GM21825 (cell line): Measurements from ENCODE around the gene TMEM91.
"Not testable (repeated sequence)": the region's sequence is repeated elsewhere in the genome, so short reads cannot be mapped to it uniquely, and the experiment has no call there.

Source experiments
- ATAC-seq: cut with Tn5 transposase; IDR thresholded peaks from one replicate; pipeline ENCODE4 v1.9.1; 2021; ENCODE audit warnings: mild to moderate bottlenecking, moderate library complexity; ENCODE audit not compliant: unreplicated experiment

Gene TMEM91

GRCh38 chr19:41352609-41353465, 23.5 kb upstream of the TMEM91 start:
- no peak for ATAC-seq

- ATAC-seq = peak; percentile 39
Observed at GRCh38 chr19:41353466-41354342, 22.6 kb upstream of the TMEM91 start, which contains the start of gene TGFB1. TGFB1 (minus strand) TSS chr19:41353922; CDS start chr19:41353044, 878 bp downstream.

- ATAC-seq = no peak
Observed at GRCh38 chr19:41354343-41354953, 21.9 kb upstream of the TMEM91 start.

DNA sequence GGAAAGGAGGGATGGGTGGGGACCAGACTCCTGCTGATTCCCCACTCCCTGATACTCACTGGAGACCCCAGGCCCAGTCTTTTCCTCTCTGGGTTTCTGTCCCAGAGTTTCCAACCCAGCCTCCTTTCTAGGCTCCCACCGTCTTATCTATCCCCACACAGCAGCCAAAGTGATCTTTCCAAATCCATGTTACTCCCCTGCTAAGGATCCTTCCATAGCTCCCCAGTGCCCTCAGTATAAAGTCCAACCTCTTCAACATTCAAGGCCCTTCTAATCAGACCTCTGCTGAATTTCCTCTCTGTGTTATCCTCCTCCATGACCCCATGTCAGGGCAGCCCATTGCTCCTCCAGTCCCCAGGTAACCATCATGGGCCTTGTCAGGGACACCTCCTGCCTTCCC, 21.3 kb upstream of the TMEM91 start:
- no peak for ATAC-seq

- no peak for ATAC-seq
Observed at GRCh38 chr19:41355802-41356201, 20.5 kb upstream of the TMEM91 start.

GRCh38 chr19:41356984-41357739, 19.2 kb upstream of the TMEM91 start:
- no peak for ATAC-seq

DNA sequence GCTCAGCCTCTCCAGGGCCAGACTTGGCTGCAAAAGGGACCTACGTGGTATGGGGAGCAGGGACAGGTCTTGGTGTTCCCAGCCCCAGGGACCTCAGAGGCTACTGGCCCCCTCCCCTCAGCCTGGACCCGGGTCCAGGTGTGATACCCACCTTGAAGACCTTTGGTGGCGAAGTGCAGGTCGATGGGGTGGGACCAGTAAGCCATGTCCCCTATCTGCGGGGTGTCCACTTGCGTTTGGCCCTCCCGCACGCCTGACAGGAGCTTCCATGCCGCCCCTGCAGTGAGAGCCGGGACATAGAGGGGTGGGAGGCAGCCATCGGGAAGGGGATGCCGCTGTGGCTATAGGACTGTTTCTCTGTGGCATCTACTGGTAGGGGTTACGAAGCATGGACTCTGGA, 18.6 kb upstream of the TMEM91 start:
- no peak for ATAC-seq

- ATAC-seq = no peak
Observed at GRCh38 chr19:41359741-41360140, 16.6 kb upstream of the TMEM91 start.

- no peak for ATAC-seq
Observed at GRCh38 chr19:41362143-41362847, 14.0 kb upstream of the TMEM91 start.

DNA sequence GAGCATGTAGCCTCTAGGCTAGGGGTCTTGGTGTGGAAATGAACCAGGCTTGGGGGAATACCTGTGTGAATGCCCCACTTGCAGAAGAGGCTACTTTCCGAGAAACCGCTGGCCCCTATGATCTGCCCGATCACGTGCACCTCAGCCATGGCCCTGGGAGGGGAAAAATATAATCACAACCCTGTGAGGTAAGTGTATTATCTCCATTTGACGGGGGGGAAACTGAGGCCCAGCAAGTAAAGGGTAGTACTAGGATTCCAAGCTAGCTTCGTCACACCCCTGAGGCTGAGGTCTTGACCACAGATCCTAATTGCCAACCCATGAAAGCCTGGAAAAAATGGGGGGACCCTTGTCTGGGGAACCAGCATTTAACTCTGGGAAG, 13.0 kb upstream of the TMEM91 start:
- no peak for ATAC-seq

DNA sequence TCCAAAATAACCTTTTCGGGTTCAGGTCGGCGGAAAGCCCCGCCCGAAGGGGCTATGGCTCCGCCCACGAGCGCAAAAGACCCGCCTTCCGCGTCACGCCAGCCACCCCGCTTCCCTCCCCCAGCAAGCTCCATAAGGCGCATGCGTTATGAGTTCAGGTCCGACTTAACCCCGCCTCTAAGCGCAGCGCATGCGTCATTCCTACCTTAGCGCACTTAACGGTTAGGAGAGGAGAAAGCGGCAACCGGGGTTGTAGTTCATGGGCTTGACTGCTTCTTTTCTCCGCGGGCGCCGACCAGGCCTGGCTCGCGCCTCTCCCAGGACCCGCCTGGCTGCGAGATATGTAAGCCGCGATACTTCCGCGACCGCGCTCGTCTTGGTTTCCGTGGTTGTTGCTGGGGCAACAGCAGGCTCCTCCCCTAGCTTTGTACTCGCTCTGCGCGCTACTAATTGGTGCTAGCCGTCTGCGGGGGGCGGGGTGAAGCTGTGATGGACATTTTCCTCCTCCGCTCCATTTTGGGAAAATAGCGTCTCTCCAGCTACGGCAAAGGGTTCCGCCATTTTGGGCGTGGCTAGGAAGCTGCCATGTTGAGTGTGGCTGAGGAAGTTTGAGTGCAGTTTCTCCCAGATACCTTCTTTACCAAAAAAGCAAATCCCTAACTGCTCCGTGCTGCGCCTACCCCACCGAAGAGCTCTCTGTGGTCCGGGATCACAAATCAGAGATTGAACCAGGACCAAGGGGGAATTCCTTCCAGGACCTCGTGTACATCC, 12.4 kb upstream of the TMEM91 start, which contains the start of gene B9D2:
B9D2 (minus strand) TSS at position 397 of the 771 bp plus-strand sequence. CDS start 630 bp downstream, outside the sequence.
- ATAC-seq = peak; percentile 77

DNA sequence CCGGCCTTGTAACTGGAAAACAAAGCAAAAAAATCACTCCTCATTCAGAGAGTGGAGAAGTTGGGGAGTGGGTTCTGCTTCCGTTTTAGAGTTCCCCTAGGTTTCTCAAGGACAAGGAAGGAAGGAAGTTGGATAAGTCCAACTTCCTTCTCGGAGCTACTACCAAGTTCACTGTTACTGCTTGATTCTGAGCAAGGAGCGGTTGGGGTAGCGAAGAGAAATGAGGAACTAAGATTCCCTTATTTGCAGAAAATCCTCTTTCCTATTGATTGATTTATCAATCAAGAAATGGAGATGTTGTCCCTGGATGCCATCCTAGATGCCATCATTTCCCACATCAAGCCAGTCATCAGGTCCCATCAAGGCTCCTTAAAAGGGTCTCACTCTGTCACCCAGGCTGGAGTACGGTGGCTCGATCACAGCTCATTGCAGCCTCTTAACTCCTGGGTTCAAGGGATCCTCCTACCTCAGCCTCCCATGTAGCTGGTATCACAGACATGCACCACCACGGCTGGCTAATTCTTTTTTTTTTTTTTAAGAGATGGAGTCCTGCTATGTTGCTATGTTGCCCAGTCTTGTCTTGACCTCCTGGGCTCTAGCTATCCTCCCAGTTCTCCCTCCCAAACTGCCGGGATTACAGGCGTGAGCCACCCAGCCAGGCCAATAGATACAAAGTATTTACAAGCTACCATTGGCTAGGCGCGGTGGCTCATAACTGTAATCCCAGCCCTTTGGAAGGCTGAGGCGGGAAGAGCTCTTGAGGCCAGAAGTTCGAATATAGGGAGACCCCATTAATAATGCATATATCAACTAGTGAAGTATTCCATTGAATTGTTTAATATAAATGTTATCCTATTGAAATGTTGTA, 11.6 kb upstream of the TMEM91 start:
- no peak for ATAC-seq

- no peak for ATAC-seq
Observed at GRCh38 chr19:41366089-41366488, 10.2 kb upstream of the TMEM91 start.

- no peak for ATAC-seq
Observed at GRCh38 chr19:41367848-41368301, 8.5 kb upstream of the TMEM91 start.

DNA sequence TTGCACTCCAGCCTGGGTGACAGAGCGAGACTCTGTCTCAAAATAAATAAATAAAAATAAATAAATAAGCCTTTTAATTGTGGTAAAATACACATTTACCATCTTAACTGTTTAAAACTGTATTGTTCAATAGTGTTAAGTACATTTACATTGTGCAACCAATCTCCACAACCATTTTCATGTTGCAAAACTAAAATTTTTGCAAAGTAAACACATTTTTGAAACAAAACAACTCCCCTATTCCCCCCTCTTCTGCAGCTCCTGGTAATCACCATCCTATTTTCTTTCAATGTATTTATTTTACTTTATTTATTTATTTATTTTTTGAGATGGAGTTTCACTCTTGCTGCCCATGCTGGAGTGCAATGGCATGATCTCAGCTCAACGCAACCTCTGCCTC, 6.6 kb upstream of the TMEM91 start:
- no peak for ATAC-seq

GRCh38 chr19:41371119-41371518, 5.2 kb upstream of the TMEM91 start:
- ATAC-seq = not testable (repeated sequence)

DNA sequence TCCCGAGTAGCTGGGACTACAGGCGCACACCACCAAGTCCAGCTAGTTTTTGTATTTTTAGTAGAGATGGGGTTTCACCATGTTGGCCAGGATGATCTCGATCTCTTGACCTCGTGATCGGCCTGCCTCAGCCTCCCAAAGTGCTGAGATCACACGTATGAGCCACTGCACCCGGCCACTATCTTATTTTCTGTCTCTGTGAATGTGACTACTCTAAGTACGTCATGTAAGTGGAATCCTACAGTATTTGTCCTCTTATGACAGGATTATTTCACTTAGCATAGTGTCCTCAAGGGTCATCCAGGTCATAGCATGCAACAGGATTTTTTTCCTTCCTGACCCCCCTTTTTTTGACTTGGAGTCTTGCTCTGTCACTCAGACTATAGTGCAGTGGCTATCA, 4.8 kb upstream of the TMEM91 start:
- ATAC-seq = no peak

DNA sequence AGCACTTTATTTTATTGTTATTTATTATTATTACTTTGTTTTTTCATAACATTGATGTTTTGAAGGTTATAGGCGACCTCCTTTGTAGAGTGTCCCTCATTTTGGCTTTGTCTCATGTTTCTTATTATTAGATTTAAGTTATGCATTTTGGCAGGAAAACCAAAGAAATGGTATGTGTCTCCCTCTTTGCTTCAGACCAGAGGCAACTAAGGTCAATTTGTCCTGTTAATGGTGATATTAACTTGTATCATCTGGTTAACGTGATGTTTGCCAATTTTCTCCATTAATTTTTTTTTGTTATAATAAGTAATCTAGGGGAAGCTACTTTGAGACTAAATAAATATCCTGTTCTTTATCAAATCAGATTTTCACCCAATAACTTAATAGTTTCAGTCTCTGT, 3.8 kb upstream of the TMEM91 start:
- no peak for ATAC-seq
